Spleen (tissue), 11 donors: Measurements from ENCODE around the gene STEAP4. TPM values are rescaled to one million over a fixed set of nuclear protein-coding genes. Genes with fewer than 3 reads are reported as not detected.

Experiments
- DNase-seq: peaks from one replicate; pipeline ENCODE4 v3.0.0-alpha.2; 2020
- H3K27ac ChIP-seq, 8 donors: fragments of 200-600 bp; sonication (generic) in 7 of 8; 1 replicate in 4 of 8; 2 replicates in 4 of 8; pipeline versions ENCODE4 v1.5.0 to v1.8.0; 2016 to 2021; ENCODE audit warnings: inconsistent platforms in 4 of 8, mild to moderate bottlenecking in 4 of 8, moderate library complexity in 1 of 8
- H3K27me3 ChIP-seq, 7 donors: fragments of 200-600 bp; sonication (generic) in 6 of 7; replicated peaks in 1 of 7; 1 replicate in 4 of 7; 2 replicates in 3 of 7; pipeline versions ENCODE4 v1.5.0 to v1.8.0; 2016 to 2021; ENCODE audit warnings: inconsistent platforms in 3 of 7, mild to moderate bottlenecking in 1 of 7
- H3K36me3 ChIP-seq, 6 donors: fragments of 200-600 bp; sonication (generic) in 5 of 6; 1 replicate in 4 of 6; 2 replicates in 2 of 6; pipeline versions ENCODE4 v1.5.0 to v1.8.0; 2016 to 2021; ENCODE audit warnings: inconsistent platforms in 2 of 6
- H3K4me1 ChIP-seq, 6 donors: fragments of 200-600 bp; sonication (generic) in 5 of 6; 1 replicate in 3 of 6; 2 replicates in 3 of 6; pipeline versions ENCODE4 v1.5.0 to v1.8.0; 2016 to 2021; ENCODE audit warnings: inconsistent platforms in 3 of 6
- H3K4me3 ChIP-seq, 8 donors: fragments of 200-600 bp; sonication (generic) in 7 of 8; 1 replicate in 4 of 8; 2 replicates in 4 of 8; pipeline versions ENCODE4 v1.5.0 to v1.8.0; 2016 to 2021; ENCODE audit warnings: inconsistent platforms in 4 of 8, mild to moderate bottlenecking in 4 of 8, moderate library complexity in 2 of 8
- H3K9me3 ChIP-seq, 8 donors: fragments of 200-600 bp; sonication (generic) in 7 of 8; 1 replicate in 4 of 8; 2 replicates in 4 of 8; pipeline versions ENCODE4 v1.5.0 to v1.8.0; 2016 to 2021; ENCODE audit warnings: inconsistent platforms in 4 of 8
- CTCF ChIP-seq, 11 experiments: fragments of 200-600 bp in 7 of 11; fragments of 450-650 bp in 4 of 11; sonication (generic) in 4 of 11; IDR thresholded peaks in 8 of 11; conservative IDR thresholded peaks in 3 of 11; 1 replicate in 7 of 11; 2 replicates in 4 of 11; pipeline versions ENCODE4 v1.4.0 to v1.8.0; 2016 to 2021; ENCODE audit warnings: antibody characterized with exemption in 11 of 11, inconsistent platforms in 4 of 11, mild to moderate bottlenecking in 1 of 11
- POLR2A ChIP-seq, 3 donors: fragments of 450-650 bp; IDR thresholded peaks; one replicate each; pipeline ENCODE4 v1.5.1; 2017; ENCODE audit warnings: antibody characterized with exemption in 3 of 3, mild to moderate bottlenecking in 1 of 3
- POLR2AphosphoS5 ChIP-seq, 3 donors: sonication (generic); formaldehyde crosslinking; IDR thresholded peaks; one replicate each; pipeline ENCODE4 v1.5.1; 2017; ENCODE audit warnings: antibody characterized with exemption in 3 of 3
- WGBS, 5 donors: extraction: QIAGEN DNeasy Blood & Tissue Kit in 3 of 5; methylation state at CpG; one replicate each; pipeline versions ENCODE4 v1.1.5 to v1.1.7; 2013 to 2018; 5-methylcytosine and 5-hydroxymethylcytosine counted together
- intact Hi-C: fragments of 100-400 bp; cut with DNase I; formaldehyde crosslinking; loops from one replicate; pipeline ENCODE4 v1.15.0; 2023; ENCODE audit warnings: low total_unique reads
- polyA plus RNA-seq, 3 donors: library from polyadenylated mRNA; stranded (reverse); fragments of 200-250 nt; gene quantifications; one replicate each; pipeline ENCODE4 v1.2.1, GENCODE V29; 2013
- total RNA-seq, 7 donors: library from RNA; depleted of rRNA in 3 of 7; stranded (reverse); fragments of >200 nt in 3 of 7; fragmentation: NEBNext Ultra II Directional in 4 of 7; extraction: Animal tissue kit (Norgen Biotek cat#: 25700) in 4 of 7; gene quantifications; one replicate each; pipeline versions ENCODE4 v1.1.0 to v1.2.1, GENCODE V29; 2016 to 2021
- donor health status: healthy with polysubstance abuse.
- donor health status: DM: no; HTN: no; CAD: no; lungs with moderate emphysema.
- donor health status: DM: no; HTN: no; CAD: no.
- donor health status: Bipolar disorder and iron deficiency.
- donor health status: healthy.
- donor health status: DM: no; HTN: no; CAD: no.
- donor health status: DM: yes; HTN: yes; CAD: no.

STEAP4 gene
- total and polyA plus RNA-seq, 10 donors = 0.50 to 70.7 (median 18.9) TPM

- H3K27ac ChIP-seq = no peak overlapping the region
- intact Hi-C loops = no loop called here
- peaks cover 0 to 8% (median 0%) of the 10 kb centered on the region in 6 donors for H3K4me1 ChIP-seq
- H3K27me3 ChIP-seq = no peaks in the 10 kb centered on the region
- no peaks in the 10 kb centered on the region for H3K36me3 ChIP-seq
- H3K9me3 ChIP-seq = no peaks in the 10 kb centered on the region
- TF ChIP-seq POLR2A (IDR thresholded peaks at IDR 0.05) (no peak), POLR2AphosphoS5 (IDR thresholded peaks at IDR 0.05) (no peak), CTCF (IDR thresholded peaks at IDR 0.05 in 8 of 11, conservative IDR thresholded peaks at IDR 0.05 in 3 of 11) (no peak)
- no peak for DNase-seq
- H3K4me3 ChIP-seq = no peak overlapping the region
- WGBS, 5 donors = 85 to 98% (median 95%) methylated on average over 1 of the region's 1 CpG
Measured at GRCh38 chr7:88239852-88240251, 66.8 kb downstream of the STEAP4 start.

GRCh38 chr7:88233828-88234227 is 72.9 kb downstream of the STEAP4 start:
- DNase-seq = no peak
- Histone ChIP-seq H3K27me3 (no peaks in the 10 kb centered on the region), H3K27ac (no peak overlapping the region), H3K9me3 (peaks cover 0 to 5% (median 1%) of the 10 kb centered on the region in 8 donors), H3K36me3 (no peaks in the 10 kb centered on the region), H3K4me3 (no peak overlapping the region), H3K4me1 (no peaks in the 10 kb centered on the region)
- intact Hi-C loops = no loop called here
- TF ChIP-seq POLR2AphosphoS5 (IDR thresholded peaks at IDR 0.05) (no peak), CTCF (IDR thresholded peaks at IDR 0.05 in 8 of 11, conservative IDR thresholded peaks at IDR 0.05 in 3 of 11) (no peak), POLR2A (IDR thresholded peaks at IDR 0.05) (no peak)

- Histone ChIP-seq H3K4me3 (no peak overlapping the region), H3K27me3 (no peaks in the 10 kb centered on the region), H3K27ac (no peak overlapping the region), H3K4me1 (no peaks in the 10 kb centered on the region), H3K9me3 (peaks cover 0 to 14% (median 7%) of the 10 kb centered on the region in 8 donors), H3K36me3 (no peaks in the 10 kb centered on the region)
- intact Hi-C loops = no loop called here
- TF ChIP-seq POLR2A (IDR thresholded peaks at IDR 0.05) = no peak
- TF ChIP-seq CTCF (IDR thresholded peaks at IDR 0.05 in 8 of 11, conservative IDR thresholded peaks at IDR 0.05 in 3 of 11) = no peak
- no peak for TF ChIP-seq POLR2AphosphoS5 (IDR thresholded peaks at IDR 0.05)
- 76 to 91% (median 88%) methylated on average over 5 of the region's 5 CpGs for WGBS, 5 donors
- no peak for DNase-seq
Measured at GRCh38 chr7:88230646-88231045, 76.0 kb downstream of the STEAP4 start.

DNA sequence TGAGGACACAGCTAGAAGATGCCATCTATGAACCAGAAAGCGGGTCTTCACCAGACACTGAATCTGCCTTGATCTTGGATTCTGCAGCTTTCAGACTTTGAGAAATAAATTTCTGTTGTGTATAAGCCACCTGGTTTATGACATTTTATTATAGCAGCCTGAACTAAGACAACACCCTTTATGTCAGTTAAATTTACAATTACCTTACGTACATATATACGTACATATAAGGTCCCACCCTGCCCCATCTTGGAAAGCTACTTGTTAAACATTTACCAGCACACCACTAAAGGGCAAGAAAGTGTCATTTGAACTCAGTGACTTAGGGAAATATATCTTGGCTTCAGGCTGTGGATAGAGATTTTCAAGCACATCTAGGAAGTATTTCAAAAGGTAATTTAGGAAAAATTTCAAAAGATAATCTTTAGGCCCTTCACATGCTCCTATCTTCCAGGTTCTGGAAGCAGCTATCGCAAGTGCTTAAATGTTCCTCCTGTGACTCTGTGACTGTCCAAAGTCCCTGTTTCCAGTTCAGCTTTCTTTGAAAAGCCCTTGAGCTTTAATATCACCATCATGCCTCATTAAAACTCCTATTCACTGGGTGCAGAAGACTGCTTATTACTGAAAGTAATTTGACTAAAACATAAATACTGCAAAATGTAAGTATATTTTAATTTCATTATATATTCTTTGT is 77.2 kb downstream of the STEAP4 start:
- H3K4me3 ChIP-seq = no peak overlapping the region
- no peaks in the 10 kb centered on the region for H3K27me3 ChIP-seq
- H3K27ac ChIP-seq = no peak overlapping the region
- TF ChIP-seq POLR2A (IDR thresholded peaks at IDR 0.05) = no peak
- no peak for TF ChIP-seq POLR2AphosphoS5 (IDR thresholded peaks at IDR 0.05)
- TF ChIP-seq CTCF (IDR thresholded peaks at IDR 0.05 in 8 of 11, conservative IDR thresholded peaks at IDR 0.05 in 3 of 11) = no peak
- peaks cover 0 to 14% (median 7%) of the 10 kb centered on the region in 8 donors for H3K9me3 ChIP-seq
- H3K36me3 ChIP-seq = no peaks in the 10 kb centered on the region
- DNase-seq = no peak
- intact Hi-C loops = no loop called here
- H3K4me1 ChIP-seq = no peaks in the 10 kb centered on the region
- 97 to 98% (median 98%) methylated on average over 4 of the region's 4 CpGs for WGBS, 5 donors
